Hematopoietic multipotent progenitor cell treated with erythropoietin and hydrocortisone succinate and interleukin-3 and kit ligand, for 8 days (in vitro differentiated cells): Measurements from ENCODE around the gene LUC7L2.
"Not testable (repeated sequence)": the region's sequence is repeated elsewhere in the genome, so short reads cannot be mapped to it uniquely, and the experiment has no call there.

Experiments
- DNase-seq: peaks from one replicate; pipeline ENCODE4 v3.0.0-alpha.2; 2015

Gene LUC7L2

DNA sequence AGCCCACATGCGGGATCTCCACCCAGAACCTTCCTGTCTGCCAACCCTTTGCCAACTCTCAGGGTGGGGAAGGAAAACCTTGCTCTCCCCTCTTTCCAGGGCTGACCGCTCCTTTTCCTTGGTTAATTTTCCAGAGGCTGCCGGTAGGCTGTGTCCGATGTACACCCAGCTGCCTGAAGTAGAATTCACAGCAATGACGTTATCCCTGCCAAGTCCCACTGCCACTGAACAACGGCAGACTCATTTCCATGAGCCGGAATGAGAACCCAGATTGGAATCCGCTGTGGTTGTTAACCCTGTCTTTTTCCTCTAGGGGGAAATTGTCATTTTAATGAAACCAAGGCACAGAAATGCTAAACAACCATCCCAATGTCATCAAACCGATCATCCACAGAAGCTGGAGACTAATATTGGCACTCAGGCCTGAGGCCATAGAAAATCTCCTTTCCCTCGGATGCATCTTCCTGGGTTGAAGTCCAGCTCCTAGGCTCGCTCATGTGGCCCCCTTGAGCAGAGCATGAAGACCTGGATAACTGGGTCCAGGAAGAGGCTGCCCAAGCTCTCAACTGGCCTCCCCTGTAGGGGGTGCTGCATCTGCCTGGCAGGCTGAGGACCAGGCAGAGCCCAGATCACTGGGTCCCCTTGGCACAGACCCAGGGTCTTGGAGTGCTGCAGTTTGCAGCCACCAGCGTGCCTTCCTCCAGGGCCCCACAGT lies 93.4 kb downstream of the LUC7L2 start:
- DNase-seq: peak; percentile 8

DNA sequence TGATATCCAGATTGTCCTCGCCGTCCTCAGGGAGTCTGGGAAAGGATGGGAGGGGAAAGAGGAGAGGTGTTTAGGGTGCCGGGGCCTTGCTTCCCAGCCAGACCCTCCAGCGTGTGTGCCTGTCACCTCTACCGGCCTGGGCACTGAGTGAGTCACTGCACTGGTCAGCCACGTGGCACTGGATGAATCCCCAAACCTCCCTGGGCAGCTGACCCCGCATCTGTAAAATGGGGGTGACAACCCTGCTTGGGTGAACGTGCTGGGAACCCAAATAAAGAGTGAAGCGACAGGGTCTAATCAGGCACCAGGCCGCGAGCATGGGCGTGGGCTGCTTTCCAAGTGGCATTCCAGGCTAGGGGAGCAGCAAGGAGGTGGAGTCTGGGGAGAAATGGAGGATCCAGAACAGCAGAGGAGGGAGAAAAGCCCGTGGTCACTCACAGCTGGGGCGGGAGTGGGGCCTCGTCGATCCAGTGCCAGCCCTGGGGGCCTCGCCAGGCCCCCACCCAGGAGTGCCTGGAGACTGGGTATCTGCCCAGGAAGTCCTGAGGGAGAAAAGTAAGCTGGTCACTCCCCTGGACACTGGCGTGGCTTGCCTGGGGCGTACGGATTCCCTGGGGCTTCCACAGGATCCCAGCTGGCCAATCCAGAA lies 94.1 kb downstream of the LUC7L2 start:
- DNase-seq: no peak

DNA sequence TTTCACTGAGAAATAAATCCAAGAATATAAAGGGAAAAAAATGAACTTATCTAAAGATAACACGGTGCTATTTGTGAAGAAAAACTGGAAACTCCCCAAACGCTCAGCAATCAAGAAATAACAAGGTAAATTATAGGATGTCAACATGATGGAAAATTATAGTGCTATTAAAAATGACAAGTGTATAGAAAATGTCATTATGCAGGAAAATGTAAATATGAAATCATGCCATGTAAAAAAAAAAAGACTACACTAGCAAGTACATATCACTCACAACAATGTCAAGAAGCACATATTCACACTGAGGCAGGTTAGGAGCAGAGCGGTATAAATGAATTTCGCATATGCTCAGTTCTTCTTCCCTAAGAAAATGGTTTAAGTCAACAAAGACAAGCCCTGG lies 96.1 kb downstream of the LUC7L2 start:
- no peak for DNase-seq

DNA sequence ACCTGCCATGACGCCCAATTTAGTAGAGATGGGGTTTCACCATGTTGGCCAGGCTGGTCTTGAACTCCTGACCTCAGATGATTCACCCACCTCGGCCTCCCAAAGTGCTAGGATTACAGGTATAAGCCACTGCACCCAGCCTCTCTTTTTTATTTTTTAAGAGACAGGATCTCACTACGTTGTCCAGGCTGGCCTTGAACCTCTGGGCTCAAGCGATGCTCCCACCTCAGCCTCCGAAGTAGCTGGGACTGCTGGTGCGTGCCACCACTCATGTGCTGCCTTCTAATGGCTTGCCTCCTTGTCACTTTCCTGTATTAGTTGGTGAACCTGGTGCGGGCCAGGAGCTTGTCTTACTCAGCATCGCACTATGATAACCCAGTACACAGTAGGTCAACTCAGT lies 96.8 kb downstream of the LUC7L2 start:
- DNase-seq: no peak

DNA sequence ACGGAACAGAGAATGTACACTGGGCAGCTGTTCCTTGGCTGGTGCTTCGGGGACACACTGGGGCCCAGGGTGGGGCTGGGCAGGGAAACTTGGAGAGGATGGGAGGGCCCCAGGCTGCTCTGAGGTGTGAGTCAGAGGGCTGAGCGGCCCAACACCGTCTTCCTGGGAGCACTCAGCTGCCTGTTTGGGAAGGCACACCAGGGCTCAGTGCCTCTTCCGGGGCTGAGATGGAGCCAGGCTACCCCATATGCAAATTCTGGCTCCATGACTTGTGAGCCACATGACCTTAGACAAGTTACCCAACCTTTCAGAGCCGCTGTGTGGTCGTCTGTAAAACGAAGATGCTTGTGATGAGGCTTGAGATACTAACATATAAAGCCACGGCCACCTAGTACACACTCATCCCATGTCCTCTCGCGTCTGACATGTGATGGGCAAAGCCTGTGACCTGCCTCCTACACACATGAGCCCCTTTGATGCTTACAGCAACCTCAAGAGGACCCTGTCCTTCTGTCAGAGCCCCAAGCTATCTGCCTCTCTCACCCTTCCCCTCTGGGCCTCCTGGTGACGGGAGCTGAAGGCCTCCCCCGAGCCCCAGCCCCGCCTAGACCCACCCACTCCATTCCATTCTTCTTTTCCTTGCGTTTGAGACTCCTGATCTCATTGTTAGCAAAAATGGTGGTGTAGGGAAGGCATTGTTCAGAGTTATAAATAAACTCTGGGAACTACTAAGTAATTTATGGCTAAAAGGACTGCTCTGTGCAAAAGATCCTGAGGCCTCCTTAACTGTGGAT lies 97.7 kb downstream of the LUC7L2 start:
- no peak for DNase-seq

DNA sequence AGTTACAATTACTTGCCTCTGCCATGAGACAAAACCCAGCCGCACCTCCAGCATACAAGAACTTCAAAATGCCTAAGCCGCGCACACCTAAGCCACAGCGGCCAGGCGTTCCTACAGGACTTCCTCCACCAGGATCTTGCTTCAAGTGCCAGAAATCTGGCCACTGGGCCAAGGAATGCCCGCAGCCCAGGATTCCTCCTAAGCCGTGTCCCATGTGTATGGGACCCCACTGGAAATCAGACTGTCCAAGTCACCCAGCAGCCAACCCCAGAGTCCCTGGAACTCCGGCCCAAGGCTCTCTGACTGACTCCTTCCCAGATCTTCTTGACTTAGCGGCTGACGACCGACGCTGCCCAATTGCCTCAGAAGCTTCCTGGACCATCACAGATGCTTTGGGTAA lies 103.7 kb downstream of the LUC7L2 start:
- not testable (repeated sequence) for DNase-seq

DNA sequence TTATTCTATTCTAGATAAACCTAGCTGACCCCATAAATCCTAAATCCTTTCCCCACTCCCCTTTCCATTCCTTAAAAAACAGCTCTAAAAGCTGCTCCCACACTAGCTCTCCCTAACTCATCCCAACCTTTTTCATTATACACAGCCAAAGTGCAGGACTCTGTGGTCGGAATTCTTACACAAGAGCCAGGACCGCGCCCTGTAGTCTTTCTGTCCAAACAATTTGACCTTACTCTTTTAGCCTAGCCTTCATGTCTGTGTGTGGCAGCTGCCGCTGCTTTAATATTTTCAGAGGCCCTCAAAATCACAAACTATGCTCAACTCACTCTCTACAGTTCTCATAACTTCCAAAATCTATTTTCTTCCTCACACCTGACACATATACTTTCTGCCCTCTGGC lies 104.8 kb downstream of the LUC7L2 start:
- not testable (repeated sequence) for DNase-seq

DNA sequence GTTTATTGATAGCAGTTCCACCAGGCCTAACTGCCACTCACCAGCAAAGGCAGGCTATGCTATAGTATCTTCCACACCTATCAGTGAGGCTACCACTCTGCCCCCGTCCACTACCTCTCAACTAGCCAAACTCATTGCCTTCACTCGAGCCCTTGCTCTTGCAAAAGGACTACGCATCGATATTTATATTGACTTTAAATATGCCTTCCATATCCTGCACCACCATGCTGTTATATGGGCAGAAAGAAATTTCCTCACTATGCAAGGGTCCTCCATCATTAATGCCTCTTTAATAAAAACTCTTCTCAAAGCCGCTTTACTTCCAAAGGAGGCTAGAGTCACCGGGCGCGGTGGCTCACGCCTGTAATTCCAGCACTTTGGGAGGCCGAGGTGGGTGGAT lies 105.4 kb downstream of the LUC7L2 start:
- not testable (repeated sequence) for DNase-seq

DNA sequence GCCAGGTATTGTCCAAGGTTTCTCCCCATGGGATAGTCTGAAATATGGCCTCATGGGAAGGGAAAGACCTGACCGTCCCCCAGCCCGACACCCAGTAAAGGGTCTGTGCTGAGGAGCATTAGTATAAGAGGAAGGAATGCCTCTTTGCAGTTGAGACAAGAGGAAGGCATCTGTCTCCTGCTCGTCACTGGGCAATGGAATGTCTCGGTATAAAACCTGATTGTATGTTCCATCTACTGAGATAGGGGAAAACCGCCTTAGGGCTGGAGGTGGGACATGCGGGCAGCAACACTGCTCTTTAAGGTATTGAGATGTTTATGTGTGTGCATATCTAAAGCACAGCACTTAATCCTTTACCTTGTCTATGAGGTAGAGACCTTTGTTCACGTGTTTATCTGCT lies 108.0 kb downstream of the LUC7L2 start:
- not testable (repeated sequence) for DNase-seq

DNA sequence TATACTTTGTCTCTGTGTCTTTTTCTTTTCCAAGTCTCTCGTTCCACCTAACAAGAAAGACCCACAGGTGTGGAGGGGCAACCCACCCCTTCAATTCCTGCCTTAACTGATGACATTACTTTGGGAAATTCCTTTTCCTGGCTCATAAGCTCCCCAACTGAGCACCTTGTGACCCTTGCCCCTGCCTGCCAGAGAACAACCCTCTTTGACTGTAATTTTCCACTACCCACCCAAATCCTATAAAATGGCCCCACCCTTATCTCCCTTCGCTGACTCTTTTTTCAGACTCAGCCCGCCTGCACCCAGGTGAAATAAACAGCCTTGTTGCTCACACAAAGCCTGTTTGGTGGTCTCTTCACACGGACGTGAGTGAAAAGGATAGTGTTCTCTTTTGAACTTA lies 108.6 kb downstream of the LUC7L2 start:
- DNase-seq: not testable (repeated sequence)

DNA sequence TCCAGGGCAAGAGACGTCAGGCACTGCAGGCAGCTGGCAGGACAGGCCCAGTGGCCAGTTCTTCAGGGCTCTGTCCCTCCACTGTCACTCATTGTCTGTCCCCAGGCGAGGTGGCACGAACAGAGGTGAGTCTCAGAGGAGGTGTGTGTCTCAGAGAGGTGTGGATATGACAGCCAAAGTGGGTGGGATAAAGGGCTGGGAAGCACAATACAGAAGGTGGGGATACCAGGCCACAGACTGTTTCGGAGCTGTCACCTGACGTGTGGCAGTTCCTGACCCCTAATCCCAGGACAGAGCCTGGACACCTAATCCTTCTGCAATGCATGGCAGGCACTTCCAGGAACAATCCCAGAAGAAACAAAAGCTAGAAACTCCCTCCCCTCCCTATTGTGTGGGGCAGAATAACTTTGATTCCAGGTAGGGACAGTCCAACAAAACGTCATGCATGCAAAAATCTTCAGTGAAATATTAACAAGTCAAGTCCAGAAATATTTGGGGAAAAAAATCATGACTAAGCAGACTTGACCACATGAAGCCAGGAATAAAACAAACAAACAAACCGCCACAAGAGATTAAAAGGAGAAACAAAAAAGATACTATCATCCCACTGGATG lies 112.2 kb downstream of the LUC7L2 start:
- DNase-seq: no peak
